DMS114 treated with DMSO at 0.1 percent for 48 hours (cell line): ENCODE data around the gene TMEM131L.
"Not testable (repeated sequence)": the region's sequence is repeated elsewhere in the genome, so short reads cannot be mapped to it uniquely, and the experiment has no call there.

ENCODE experiments used
- DNase-seq: peaks from one replicate; lab custom pipeline; 2025; ENCODE audit not compliant: unreplicated experiment; lab: John Stamatoyannopoulos, UW

The TMEM131L gene

GRCh38 chr4:153537493-153537960, 71.4 kb downstream of the TMEM131L start:
- DNase-seq, result no peak

- DNase-seq, result no peak
Measured at GRCh38 chr4:153538487-153539357, 72.6 kb downstream of the TMEM131L start.

- DNase-seq, result no peak
Measured at GRCh38 chr4:153539422-153539821, 73.3 kb downstream of the TMEM131L start.

- DNase-seq, result no peak
Measured at GRCh38 chr4:153541456-153542096, 75.4 kb downstream of the TMEM131L start.

GRCh38 chr4:153542131-153542530, 76.0 kb downstream of the TMEM131L start:
- DNase-seq, result no peak

GRCh38 chr4:153542834-153543233, 76.7 kb downstream of the TMEM131L start:
- DNase-seq, result no peak

GRCh38 chr4:153543351-153543750, 77.2 kb downstream of the TMEM131L start:
- DNase-seq, result no peak

- no peak for DNase-seq
Measured at GRCh38 chr4:153545822-153546221, 79.7 kb downstream of the TMEM131L start.

- no peak for DNase-seq
Measured at GRCh38 chr4:153546280-153546679, 80.1 kb downstream of the TMEM131L start.

GRCh38 chr4:153547520-153547919, 81.4 kb downstream of the TMEM131L start:
- DNase-seq, result no peak

- DNase-seq, result not testable (repeated sequence)
Measured at GRCh38 chr4:153548907-153549306, 82.7 kb downstream of the TMEM131L start.

- DNase-seq, result no peak
Measured at GRCh38 chr4:153549405-153549804, 83.2 kb downstream of the TMEM131L start.

- DNase-seq, result no peak
Measured at GRCh38 chr4:153553155-153553818, 87.1 kb downstream of the TMEM131L start.

GRCh38 chr4:153553819-153554170, 87.6 kb downstream of the TMEM131L start:
- no peak for DNase-seq

GRCh38 chr4:153555730-153556434, 89.7 kb downstream of the TMEM131L start:
- no peak for DNase-seq

- no peak for DNase-seq
Measured at GRCh38 chr4:153556435-153556815, 90.3 kb downstream of the TMEM131L start.

- DNase-seq, result no peak
Measured at GRCh38 chr4:153560908-153561307, 94.7 kb downstream of the TMEM131L start.

GRCh38 chr4:153564630-153565525, 98.7 kb downstream of the TMEM131L start:
- no peak for DNase-seq

GRCh38 chr4:153566631-153567150, 100.5 kb downstream of the TMEM131L start:
- DNase-seq, result no peak

GRCh38 chr4:153567660-153568059, 101.5 kb downstream of the TMEM131L start:
- DNase-seq, result not testable (repeated sequence)
